AG04449 (cell line): Measurements from ENCODE around the gene CA6.
"Not testable (repeated sequence)": the region's sequence is repeated elsewhere in the genome, so short reads cannot be mapped to it uniquely, and the experiment has no call there.

Experiments used
- CTCF ChIA-PET: fragments of 350-600 bp; formaldehyde crosslinking; extraction: SDS; loops from one replicate; lab custom pipeline; 2021; ENCODE audit warnings: antibody characterized with exemption; lab: Yijun Ruan, JAX
- POLR2A ChIA-PET: fragments of 400-600, 350-600 bp; formaldehyde crosslinking; extraction: SDS; loops from one replicate; lab custom pipeline; 2020; ENCODE audit warnings: antibody characterized with exemption, inconsistent platforms; lab: Yijun Ruan, JAX
- DNase-seq: peaks from one replicate; pipeline ENCODE4 v3.0.0-alpha.2; 2010; ENCODE audit warnings: low read depth, low spot score
- H3K4me3 ChIP-seq: 2 replicates; pipeline ENCODE4 v1.5.1; 2011; ENCODE audit warnings: low read depth, mild to moderate bottlenecking, control low read depth, low read length
- TF ChIP-seq, protein P1 (sequence below): IDR thresholded peaks from one replicate; pipeline ENCODE4 v1.5.1; 2011; ENCODE audit warnings: mild to moderate bottlenecking, moderate library complexity, low read length, control low read depth, inconsistent platforms; ENCODE audit not compliant: insufficient read depth; ENCODE audit errors: missing control alignments

CA6 gene

DNA sequence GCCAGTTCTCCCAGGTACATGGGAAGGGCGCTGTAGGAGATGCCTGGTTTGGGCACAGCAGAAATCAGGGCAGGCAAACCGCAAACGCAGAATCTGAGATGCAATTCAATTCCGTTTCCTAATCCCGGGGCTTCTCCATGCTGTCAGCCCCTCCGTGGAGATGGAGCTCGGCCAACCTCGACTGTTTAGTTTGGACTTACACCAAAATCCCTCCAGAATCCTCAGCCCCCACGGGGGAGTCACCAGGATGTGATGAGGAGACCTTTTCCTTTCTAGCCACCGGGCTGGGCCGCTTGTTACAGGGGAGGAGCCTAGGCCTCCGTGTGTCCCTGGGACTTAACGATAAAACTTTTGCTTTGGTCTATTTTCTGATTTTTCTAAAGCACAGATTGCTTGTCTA lies 72.7 kb downstream of the CA6 start:
- H3K4me3 ChIP-seq = no peak overlapping the region
- TF ChIP-seq, protein P1, sequence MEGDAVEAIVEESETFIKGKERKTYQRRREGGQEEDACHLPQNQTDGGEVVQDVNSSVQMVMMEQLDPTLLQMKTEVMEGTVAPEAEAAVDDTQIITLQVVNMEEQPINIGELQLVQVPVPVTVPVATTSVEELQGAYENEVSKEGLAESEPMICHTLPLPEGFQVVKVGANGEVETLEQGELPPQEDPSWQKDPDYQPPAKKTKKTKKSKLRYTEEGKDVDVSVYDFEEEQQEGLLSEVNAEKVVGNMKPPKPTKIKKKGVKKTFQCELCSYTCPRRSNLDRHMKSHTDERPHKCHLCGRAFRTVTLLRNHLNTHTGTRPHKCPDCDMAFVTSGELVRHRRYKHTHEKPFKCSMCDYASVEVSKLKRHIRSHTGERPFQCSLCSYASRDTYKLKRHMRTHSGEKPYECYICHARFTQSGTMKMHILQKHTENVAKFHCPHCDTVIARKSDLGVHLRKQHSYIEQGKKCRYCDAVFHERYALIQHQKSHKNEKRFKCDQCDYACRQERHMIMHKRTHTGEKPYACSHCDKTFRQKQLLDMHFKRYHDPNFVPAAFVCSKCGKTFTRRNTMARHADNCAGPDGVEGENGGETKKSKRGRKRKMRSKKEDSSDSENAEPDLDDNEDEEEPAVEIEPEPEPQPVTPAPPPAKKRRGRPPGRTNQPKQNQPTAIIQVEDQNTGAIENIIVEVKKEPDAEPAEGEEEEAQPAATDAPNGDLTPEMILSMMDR = no peak
- DNase-seq = no peak
- ChIA-PET POLR2A (no interaction called here), CTCF (interaction anchor here (1.5 kb wide), 1 partner anchor 9 kb away, joined by 3 read pairs; no protein-coding TSS in a partner anchor)

DNA sequence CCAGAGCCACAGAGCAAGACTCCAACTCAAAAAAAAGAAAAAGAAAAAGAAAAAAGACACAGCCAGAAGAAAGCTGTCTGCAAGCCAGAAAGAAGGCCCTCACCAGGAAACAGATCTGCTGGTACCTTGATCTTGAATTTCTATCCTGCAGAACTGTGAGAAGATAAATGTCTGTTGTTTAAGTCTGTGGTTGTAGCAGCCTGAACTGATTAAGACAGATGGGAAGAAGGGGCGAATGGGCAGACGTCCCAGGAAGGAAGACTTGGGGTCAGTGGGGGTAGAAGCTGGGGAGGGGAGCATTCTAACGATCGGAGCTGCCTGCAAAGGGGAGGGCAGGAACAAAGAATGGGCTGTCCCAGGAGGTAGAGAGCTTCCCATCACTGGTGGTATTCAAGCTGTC lies 74.2 kb downstream of the CA6 start:
- TF ChIP-seq, protein P1 = no peak
- CTCF ChIA-PET = interaction anchor here (1.2 to 3.1 kb wide), 4 partner anchors 9 to 82 kb away, joined by 3 to 23 read pairs (median 4); no protein-coding TSS in a partner anchor
- H3K4me3 ChIP-seq = no peak overlapping the region
- no peak for DNase-seq
- POLR2A ChIA-PET = no interaction called here

DNA sequence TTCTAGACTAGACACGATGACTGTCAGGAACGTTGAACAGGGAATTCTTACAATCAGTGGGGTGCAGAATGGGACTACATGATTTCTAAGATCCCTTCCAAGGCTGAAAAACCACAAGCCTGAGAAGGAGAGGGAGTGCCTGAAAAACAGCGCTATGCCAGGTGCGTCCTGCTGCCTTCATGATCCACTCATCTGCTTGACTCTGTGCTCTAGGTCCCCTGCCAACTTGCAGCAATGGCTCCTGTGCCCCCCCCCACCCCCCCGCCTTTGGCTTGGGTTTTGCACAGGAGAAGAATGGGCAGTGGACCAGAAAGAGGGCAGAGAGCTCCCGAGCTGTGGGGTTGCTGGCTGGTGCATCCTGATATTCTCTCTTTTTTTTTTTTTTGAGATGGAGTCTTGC lies 74.6 kb downstream of the CA6 start:
- POLR2A ChIA-PET = no interaction called here
- TF ChIP-seq, protein P1 = no peak
- CTCF ChIA-PET = interaction anchor here (1.2 to 3.1 kb wide), 3 partner anchors 9 to 81 kb away, joined by 4 to 23 read pairs (median 4); no protein-coding TSS in a partner anchor
- H3K4me3 ChIP-seq = no peak overlapping the region
- DNase-seq = no peak

DNA sequence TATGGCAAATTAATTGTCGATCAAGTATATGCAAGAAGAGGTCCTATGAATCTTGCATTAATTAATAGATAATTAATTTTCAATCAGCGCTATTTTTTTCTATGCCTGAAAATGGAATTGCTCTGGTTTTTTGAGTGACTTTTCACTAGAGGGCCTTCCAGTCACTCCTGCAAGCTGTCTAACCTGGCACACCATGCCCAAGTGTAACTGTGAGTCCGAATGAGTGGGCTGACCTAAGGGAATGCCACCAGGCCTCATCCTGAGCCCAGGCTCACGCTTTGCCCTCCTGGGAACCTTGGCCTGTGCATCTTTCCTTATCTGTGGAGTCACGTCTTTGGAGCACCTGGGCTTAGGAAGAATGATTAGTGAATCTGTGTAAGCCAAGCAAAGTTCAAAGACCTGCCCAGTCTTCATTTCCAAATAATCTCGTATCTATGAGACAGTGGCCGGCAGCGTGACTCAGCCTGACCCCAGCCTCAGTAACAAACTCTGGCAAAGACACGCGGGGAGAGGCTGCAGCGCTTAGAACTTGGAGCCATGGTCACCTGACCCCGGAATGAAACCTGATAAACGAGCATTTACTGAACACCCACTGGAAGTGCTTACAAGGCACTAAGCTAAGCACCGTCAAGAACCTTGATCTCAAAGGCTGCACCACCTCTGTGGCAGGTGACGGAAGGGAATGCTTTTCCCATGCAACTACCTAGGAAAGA lies 76.5 kb downstream of the CA6 start:
- POLR2A ChIA-PET, DNase-seq, H3K4me3 ChIP-seq: not testable (repeated sequence)
- CTCF ChIA-PET = interaction anchor here (1.4 to 4.5 kb wide), 2 partner anchors 10 to 17 kb away, joined by 3 to 32 read pairs; no protein-coding TSS in a partner anchor

DNA sequence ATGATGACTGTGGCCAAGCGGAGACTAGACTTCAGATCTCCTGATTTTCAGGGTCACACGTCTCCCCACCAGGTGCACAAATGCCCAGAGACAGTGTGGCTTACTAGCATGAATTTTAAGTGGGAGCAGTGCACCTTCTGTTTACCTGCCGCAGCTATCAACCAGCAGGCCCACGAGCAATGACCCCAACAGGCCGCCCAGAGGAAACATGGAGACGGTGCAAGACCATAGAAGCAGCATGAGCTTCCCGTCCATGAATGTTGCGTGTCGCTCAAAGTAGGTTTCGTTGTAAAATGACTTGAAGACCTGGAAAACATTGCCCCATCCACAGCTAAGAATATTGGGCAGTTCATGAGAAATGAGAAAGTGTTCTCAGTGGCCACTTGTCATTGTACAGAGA lies 77.1 kb downstream of the CA6 start:
- CTCF ChIA-PET = interaction anchor here (1.1 to 4.5 kb wide), 2 partner anchors 9 to 18 kb away, joined by 3 to 32 read pairs; no protein-coding TSS in a partner anchor

More for the DNA sequence above, 77.1 kb downstream of the CA6 start:
- TF ChIP-seq, protein P1 = no peak
- no peak overlapping the region for H3K4me3 ChIP-seq
- no peak for DNase-seq
- POLR2A ChIA-PET = interaction anchor here (0.7 kb wide), 1 partner anchor 280 kb away, joined by 3 read pairs; no protein-coding TSS in a partner anchor
